Measurements from ENCODE around the gene SNRNP70. TPM values are rescaled to one million over a fixed set of nuclear protein-coding genes. Genes with fewer than 3 reads are reported as not detected.
A peak's percentile ranks its signal among the peaks of the same experiment; 100 is the strongest.

The SNRNP70 gene
- total RNA-seq, 6 experiments from 2014 or later = 80.8 to 187 (median 123) TPM

GRCh38 chr19:49151267-49152118 is 66.2 kb downstream of the SNRNP70 start:
- ATAC-seq (peak; percentile 1 to 5 (median 2)), DNase-seq (peak; percentile 63 to 80 (median 78))
- 13% methylated on average over 34 of the region's 45 CpGs for WGBS (ENCODE audit: insufficient coverage, low coverage, low lambda C conversion rate, missing lambda C conversion rate)
- H3K27ac ChIP-seq = peak overlapping the region in 1 of 3 donors; percentile 88
- no peaks in the 10 kb centered on the region for H3K36me3 ChIP-seq
- H3K27me3 ChIP-seq = no peaks in the 10 kb centered on the region
- intact Hi-C loops (cut with DNase I) = no loop called here
- TF ChIP-seq CTCF (IDR thresholded peaks at IDR 0.05) (no peak), POLR2A (IDR thresholded peaks at IDR 0.05) (no peak)
- H3K4me3 ChIP-seq = no peak overlapping the region
- no peaks in the 10 kb centered on the region for H3K9me3 ChIP-seq
- H3K4me1 ChIP-seq = peaks cover 0 to 14% (median 2%) of the 10 kb centered on the region in 4 donors

- Histone ChIP-seq H3K36me3 (no peaks in the 10 kb centered on the region), H3K9me3 (no peaks in the 10 kb centered on the region), H3K27ac (no peak overlapping the region), H3K27me3 (no peaks in the 10 kb centered on the region), H3K4me1 (peaks cover 0 to 14% (median 2%) of the 10 kb centered on the region in 4 donors), H3K4me3 (no peak overlapping the region)
- TF ChIP-seq POLR2A (IDR thresholded peaks at IDR 0.05) = no peak
- TF ChIP-seq CTCF (IDR thresholded peaks at IDR 0.05) = no peak
- ATAC-seq = no peak
- 16% methylated on average over 7 of the region's 10 CpGs for WGBS (ENCODE audit: insufficient coverage, low coverage, low lambda C conversion rate, missing lambda C conversion rate)
- DNase-seq = no peak
- intact Hi-C loops (cut with DNase I) = no loop called here
These were observed 66.9 kb downstream of the SNRNP70 start for GRCh38 chr19:49152119-49152550.

- H3K9me3 ChIP-seq = no peaks in the 10 kb centered on the region
- H3K4me1 ChIP-seq = peaks cover 0 to 14% (median 2%) of the 10 kb centered on the region in 4 donors
- DNase-seq (no peak), ATAC-seq (no peak)
- TF ChIP-seq POLR2A (IDR thresholded peaks at IDR 0.05) (no peak), CTCF (IDR thresholded peaks at IDR 0.05) (no peak)
- no peak overlapping the region for H3K4me3 ChIP-seq
- no peaks in the 10 kb centered on the region for H3K27me3 ChIP-seq
- WGBS (ENCODE audit: insufficient coverage, low coverage, low lambda C conversion rate, missing lambda C conversion rate) = 78% methylated on average over 6 of the region's 10 CpGs
- intact Hi-C loops (cut with DNase I) = no loop called here
- H3K27ac ChIP-seq = no peak overlapping the region
- H3K36me3 ChIP-seq = no peaks in the 10 kb centered on the region
These were observed 68.0 kb downstream of the SNRNP70 start for GRCh38 chr19:49153167-49153809.

- TF ChIP-seq CTCF (IDR thresholded peaks at IDR 0.05) (no peak), POLR2A (IDR thresholded peaks at IDR 0.05) (no peak)
- Histone ChIP-seq H3K36me3 (no peaks in the 10 kb centered on the region), H3K27me3 (no peaks in the 10 kb centered on the region), H3K27ac (no peak overlapping the region), H3K4me1 (peaks cover 0 to 10% (median 0%) of the 10 kb centered on the region in 4 donors), H3K9me3 (no peaks in the 10 kb centered on the region), H3K4me3 (no peak overlapping the region)
- intact Hi-C loops (cut with DNase I) = no loop called here
- no peak for ATAC-seq
- WGBS (ENCODE audit: insufficient coverage, low coverage, low lambda C conversion rate, missing lambda C conversion rate) = 96% methylated on average over 6 of the region's 6 CpGs
- no peak for DNase-seq
These were observed 69.0 kb downstream of the SNRNP70 start for GRCh38 chr19:49154279-49154678.
